GM23248 (cell line): ENCODE data around the gene LSM12.

Experiments used
- EZH2 ChIP-seq: fragments of 200-600 bp; sonication (generic); IDR thresholded peaks from 2 replicates; pipeline ENCODE4 v1.6.1; 2018; ENCODE audit warnings: antibody characterized with exemption, mild to moderate bottlenecking; ENCODE audit not compliant: insufficient read depth, poor library complexity, severe bottlenecking
- EZH2phosphoT487 ChIP-seq: fragments of 200-600 bp; sonication (generic); IDR thresholded peaks from 2 replicates; pipeline ENCODE4 v1.6.1; 2018; ENCODE audit warnings: antibody characterized with exemption, moderate library complexity, mild to moderate bottlenecking, low read depth; ENCODE audit not compliant: insufficient read depth

GRCh38 chr17:44087319-44087718, 20.8 kb upstream of the LSM12 start:
- TF ChIP-seq EZH2phosphoT487, result no peak
- no peak for TF ChIP-seq EZH2
